Adrenal gland (tissue), 12 donors: ENCODE measurements around the gene PCDH9. TPM values are rescaled to one million over a fixed set of nuclear protein-coding genes. Genes with fewer than 3 reads are reported as not detected.

ENCODE experiments used
- DNase-seq, 7 donors: peaks; one replicate each; pipeline ENCODE4 v3.0.0-alpha.2; 2019 to 2020
- H3K27ac ChIP-seq, 5 donors: fragments of 200-600 bp; sonication (generic) in 4 of 5; 1 replicate in 3 of 5; 2 replicates in 2 of 5; pipeline versions ENCODE4 v1.5.1 to v1.8.0; 2016 to 2020; ENCODE audit warnings: mild to moderate bottlenecking in 1 of 5
- H3K27me3 ChIP-seq: fragments of 200-600 bp; 2 replicates; pipeline ENCODE4 v1.8.0; 2021
- H3K36me3 ChIP-seq, 2 donors: fragments of 200-600 bp; replicated peaks in 1 of 2; 1 replicate in 1 of 2; 2 replicates in 1 of 2; pipeline versions ENCODE4 v1.5.1 to v1.8.0; 2018 to 2022
- H3K4me1 ChIP-seq, 2 donors: fragments of 200-600 bp; replicated peaks in 1 of 2; 1 replicate in 1 of 2; 2 replicates in 1 of 2; pipeline versions ENCODE4 v1.5.1 to v1.8.0; 2018 to 2021
- H3K4me3 ChIP-seq, 4 donors: fragments of 200-600 bp; sonication (generic) in 3 of 4; one replicate each; pipeline ENCODE4 v1.5.1; 2016 to 2018
- H3K9me3 ChIP-seq, 3 donors: fragments of 200-600 bp; sonication (generic) in 1 of 3; replicated peaks in 1 of 3; 1 replicate in 2 of 3; 2 replicates in 1 of 3; pipeline versions ENCODE4 v1.5.1 to v1.8.0; 2016 to 2021
- CTCF ChIP-seq, 6 experiments: fragments of 450-650 bp in 4 of 6; fragments of 200-600 bp in 2 of 6; sonication (generic) in 1 of 6; IDR thresholded peaks; 1 replicate in 5 of 6; 2 replicates in 1 of 6; pipeline versions ENCODE4 v1.5.1 to v1.8.0; 2016 to 2021; ENCODE audit warnings: antibody characterized with exemption in 6 of 6, mild to moderate bottlenecking in 2 of 6, moderate library complexity in 1 of 6
- POLR2A ChIP-seq, 2 donors: fragments of 450-650 bp; IDR thresholded peaks; one replicate each; pipeline ENCODE4 v1.6.1; 2017; ENCODE audit warnings: antibody characterized with exemption in 2 of 2, mild to moderate bottlenecking in 2 of 2, moderate library complexity in 1 of 2
- WGBS, 4 donors: extraction: QIAGEN DNeasy Blood & Tissue Kit in 2 of 4; methylation state at CpG; one replicate each; pipeline versions ENCODE4 v1.1.5 to v1.1.7; 2013 to 2017; 5-methylcytosine and 5-hydroxymethylcytosine counted together
- intact Hi-C, 2 donors: fragments of 100-400 bp; cut with DNase I; formaldehyde crosslinking; loops; one replicate each; pipeline versions ENCODE4 v1.14.1 to v1.15.0; 2022 to 2023
- polyA plus RNA-seq, 3 donors: library from polyadenylated mRNA; stranded (reverse); fragments of 200-250 nt in 2 of 3; fragments of 350-450 nt in 1 of 3; fragmentation: Illumina TruSeq in 1 of 3; extraction: RNeasy Lipid Tissue Mini Kit (QIAGEN cat#74804) in 1 of 3; gene quantifications; one replicate each; pipeline ENCODE4 v1.2.3, GENCODE V29; 2013 to 2014
- total RNA-seq, 9 donors: library from RNA; depleted of rRNA in 4 of 9; stranded (reverse); fragments of >200 nt in 4 of 9; fragments of 120-200 nt in 1 of 9; fragmentation: NEBNext Ultra II Directional in 1 of 9; extraction: Animal tissue kit (Norgen Biotek cat#: 25700) in 1 of 9; gene quantifications; one replicate each; pipeline versions ENCODE4 v1.1.0 to v1.2.4, GENCODE V29; 2013 to 2023
- donor health status: healthy with polysubstance abuse.
- donor health status: Bipolar disorder and iron deficiency.
- donor health status: DM: yes; HTN: yes; CAD: no.
- donor health status: DM: no; HTN: no; CAD: no.
- donor health status: DM: no; HTN: no; CAD: no.
- donor health status: DM: yes; HTN: yes; CAD: no.

PCDH9 gene
- total and polyA plus RNA-seq, 12 donors: 0.71 to 10.9 (median 3.6) TPM

DNA sequence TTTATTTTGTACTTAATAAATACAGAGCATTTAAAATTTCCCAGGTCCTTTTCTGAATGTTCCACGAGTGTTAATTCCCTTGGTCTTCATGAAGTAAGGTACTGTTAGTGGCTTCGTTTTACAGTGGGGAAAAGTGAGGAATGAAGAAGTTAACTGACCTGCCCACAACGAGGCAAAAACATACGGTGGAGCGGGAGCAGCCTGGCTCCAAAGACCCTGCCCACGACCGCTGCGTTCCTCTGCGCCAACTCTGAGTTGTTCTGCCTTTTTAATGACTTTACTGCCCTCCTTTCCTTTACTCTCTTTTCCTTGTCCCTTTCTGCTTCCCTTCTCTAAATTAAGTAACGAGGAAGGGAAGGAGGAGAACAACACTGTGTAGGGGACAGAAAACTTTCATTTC, 392.9 kb downstream of the PCDH9 start:
- 74 to 80% (median 78%) methylated on average over 10 of the region's 10 CpGs for WGBS, 4 donors
- H3K4me3 ChIP-seq: no peak overlapping the region
- H3K27me3 ChIP-seq: no peaks in the 10 kb centered on the region

GRCh38 chr13:66835040-66835628, 395.0 kb downstream of the PCDH9 start:
- Histone ChIP-seq H3K4me1 (peaks cover 0 to 6% of the 10 kb centered on the region in 2 donors), H3K27ac (no peak overlapping the region), H3K36me3 (no peaks in the 10 kb centered on the region), H3K27me3 (no peaks in the 10 kb centered on the region), H3K9me3 (no peaks in the 10 kb centered on the region), H3K4me3 (no peak overlapping the region)
- peak; percentile 50 to 90 (median 67) for DNase-seq
- TF ChIP-seq POLR2A (IDR thresholded peaks at IDR 0.05) (no peak), CTCF (IDR thresholded peaks at IDR 0.05) (peak in 1 of 6 experiments; percentile 24)
- intact Hi-C loops: no loop called here
- whole genome bisulfite sequencing, 4 donors: 11 to 36% (median 25%) methylated on average over 9 of the region's 9 CpGs

More for the DNA sequence above, 392.9 kb downstream of the PCDH9 start:
- no peak overlapping the region for H3K27ac ChIP-seq
- no peak for TF ChIP-seq CTCF (IDR thresholded peaks at IDR 0.05)
- TF ChIP-seq POLR2A (IDR thresholded peaks at IDR 0.05): no peak
- H3K9me3 ChIP-seq: no peaks in the 10 kb centered on the region
- peaks cover 0 to 6% of the 10 kb centered on the region in 2 donors for H3K4me1 ChIP-seq
- no peaks in the 10 kb centered on the region for H3K36me3 ChIP-seq
- intact Hi-C loops: no loop called here
- no peak for DNase-seq

DNA sequence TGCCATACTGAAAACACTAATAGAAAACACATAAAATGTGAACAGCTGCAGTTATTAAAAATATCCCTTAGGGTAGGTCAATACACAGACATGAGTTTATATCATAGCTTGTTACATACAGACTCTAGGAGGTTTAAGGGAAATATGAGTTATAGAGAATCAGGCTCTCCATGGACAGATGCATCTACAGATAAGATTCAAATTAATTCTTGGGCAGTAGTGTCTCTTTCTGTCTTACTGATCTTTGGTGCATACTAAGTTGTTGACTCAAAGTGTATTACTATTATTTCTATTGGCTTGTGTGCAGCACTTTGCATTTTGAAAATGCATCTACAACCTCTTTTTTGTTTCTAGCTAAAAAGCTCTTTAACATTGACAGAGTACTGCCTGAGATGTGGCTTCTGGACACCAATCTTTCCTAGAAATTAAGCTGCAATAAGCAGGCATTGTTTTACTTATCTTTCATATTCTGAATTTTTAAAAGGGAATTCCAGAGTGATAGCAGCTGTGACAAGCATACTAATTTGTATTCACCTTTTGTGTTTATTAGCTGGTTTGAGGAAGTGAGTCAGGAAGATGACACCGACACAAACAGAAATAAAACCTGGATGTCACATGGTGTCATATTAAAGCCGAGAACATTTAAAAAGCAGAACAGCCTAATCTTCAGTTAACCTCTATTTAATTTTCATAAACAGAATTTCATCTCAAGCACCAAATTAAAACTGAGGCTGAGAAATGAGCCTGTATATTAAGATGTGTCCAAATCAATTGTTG, 399.0 kb downstream of the PCDH9 start:
- no peak for TF ChIP-seq POLR2A (IDR thresholded peaks at IDR 0.05)
- no peak for TF ChIP-seq CTCF (IDR thresholded peaks at IDR 0.05)
- Histone ChIP-seq H3K9me3 (no peaks in the 10 kb centered on the region), H3K36me3 (no peaks in the 10 kb centered on the region), H3K27me3 (no peaks in the 10 kb centered on the region), H3K27ac (no peak overlapping the region), H3K4me3 (no peak overlapping the region), H3K4me1 (peaks cover 0 to 6% of the 10 kb centered on the region in 2 donors)
- no peak for DNase-seq
- intact Hi-C loops: no loop called here
- 50 to 74% (median 57%) methylated on average over 2 of the region's 2 CpGs for WGBS, 4 donors

DNA sequence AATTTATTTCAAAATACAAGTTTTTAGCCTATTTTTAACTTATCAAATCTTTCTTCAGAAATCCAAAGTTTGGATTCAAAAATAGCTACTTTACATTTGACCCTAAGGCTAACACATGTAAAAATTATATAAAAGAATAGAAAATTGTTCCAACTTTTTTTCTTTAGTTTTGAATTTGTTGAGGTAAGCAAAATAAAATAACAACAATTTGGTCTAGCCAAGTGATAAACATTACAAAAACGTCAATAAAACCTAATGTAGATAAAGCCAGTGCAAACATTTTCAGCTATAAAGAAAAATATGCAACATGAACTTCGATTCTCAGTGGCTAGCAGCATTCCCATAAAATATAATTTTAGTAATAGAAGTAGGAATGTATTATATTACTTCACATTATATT, 400.3 kb downstream of the PCDH9 start:
- DNase-seq: no peak
- H3K4me3 ChIP-seq: no peak overlapping the region
- no peaks in the 10 kb centered on the region for H3K9me3 ChIP-seq
- no peak overlapping the region for H3K27ac ChIP-seq
- TF ChIP-seq POLR2A (IDR thresholded peaks at IDR 0.05): no peak
- TF ChIP-seq CTCF (IDR thresholded peaks at IDR 0.05): no peak
- no peaks in the 10 kb centered on the region for H3K4me1 ChIP-seq
- WGBS, 4 donors: 65 to 77% (median 71%) methylated on average over 2 of the region's 2 CpGs
- no peaks in the 10 kb centered on the region for H3K36me3 ChIP-seq
- intact Hi-C loops: no loop called here
- H3K27me3 ChIP-seq: no peaks in the 10 kb centered on the region
